ENCODE results near the gene FUNDC2. TPM values are rescaled to one million over a fixed set of nuclear protein-coding genes. Genes with fewer than 3 reads are reported as not detected.
"Not testable (repeated sequence)": the region's sequence is repeated elsewhere in the genome, so short reads cannot be mapped to it uniquely, and the experiment has no call there.

Gene FUNDC2
- total RNA-seq, 1 donor, result 61.5 TPM

DNA sequence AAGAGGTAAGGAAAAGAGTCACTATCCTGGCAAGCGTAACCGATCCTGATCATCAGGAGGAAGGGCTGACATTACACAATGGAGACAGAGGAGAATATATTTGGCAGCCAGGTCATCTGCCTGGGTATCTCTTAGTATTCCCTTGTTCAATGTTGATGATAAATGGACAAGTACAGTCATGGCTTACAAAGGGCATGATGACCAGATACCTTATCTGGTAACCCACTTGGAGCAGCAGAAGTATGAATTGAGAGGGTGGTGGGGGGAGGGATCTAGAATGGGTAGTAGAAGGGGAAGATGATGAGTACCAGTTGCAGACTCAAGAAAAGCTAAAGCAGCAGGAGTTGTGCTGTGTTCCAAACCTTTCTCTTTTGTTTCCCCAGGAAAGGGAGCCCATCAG, 21.5 kb upstream of the FUNDC2 start:
- H3K4me3 ChIP-seq (ENCODE audit: low read depth, low read length), result no peak overlapping the region
- DNase-seq (ENCODE audit: low read depth), result no peak
- TF ChIP-seq, protein P1, sequence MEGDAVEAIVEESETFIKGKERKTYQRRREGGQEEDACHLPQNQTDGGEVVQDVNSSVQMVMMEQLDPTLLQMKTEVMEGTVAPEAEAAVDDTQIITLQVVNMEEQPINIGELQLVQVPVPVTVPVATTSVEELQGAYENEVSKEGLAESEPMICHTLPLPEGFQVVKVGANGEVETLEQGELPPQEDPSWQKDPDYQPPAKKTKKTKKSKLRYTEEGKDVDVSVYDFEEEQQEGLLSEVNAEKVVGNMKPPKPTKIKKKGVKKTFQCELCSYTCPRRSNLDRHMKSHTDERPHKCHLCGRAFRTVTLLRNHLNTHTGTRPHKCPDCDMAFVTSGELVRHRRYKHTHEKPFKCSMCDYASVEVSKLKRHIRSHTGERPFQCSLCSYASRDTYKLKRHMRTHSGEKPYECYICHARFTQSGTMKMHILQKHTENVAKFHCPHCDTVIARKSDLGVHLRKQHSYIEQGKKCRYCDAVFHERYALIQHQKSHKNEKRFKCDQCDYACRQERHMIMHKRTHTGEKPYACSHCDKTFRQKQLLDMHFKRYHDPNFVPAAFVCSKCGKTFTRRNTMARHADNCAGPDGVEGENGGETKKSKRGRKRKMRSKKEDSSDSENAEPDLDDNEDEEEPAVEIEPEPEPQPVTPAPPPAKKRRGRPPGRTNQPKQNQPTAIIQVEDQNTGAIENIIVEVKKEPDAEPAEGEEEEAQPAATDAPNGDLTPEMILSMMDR (IDR thresholded peaks at IDR 0.05; ENCODE audit: insufficient read depth, low read length), result no peak

DNA sequence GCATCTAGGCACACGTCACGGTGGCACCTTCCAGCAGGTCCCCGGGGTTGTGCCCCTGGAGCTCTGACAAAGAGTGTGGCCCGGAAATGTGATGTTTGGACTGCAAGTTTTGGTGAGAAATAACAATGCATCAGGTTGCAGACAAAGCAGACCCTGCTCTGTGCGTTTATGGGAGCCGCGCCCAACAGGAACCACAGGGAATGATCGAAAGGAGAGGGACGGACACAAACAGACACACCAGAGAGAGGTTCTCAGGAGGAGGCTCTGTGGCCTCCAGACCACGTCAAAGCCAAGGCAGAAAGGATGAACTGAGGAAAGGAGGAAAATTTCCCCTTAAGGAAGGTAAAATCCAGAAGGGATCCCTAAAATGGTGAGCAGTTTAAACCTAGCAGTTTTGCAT, 20.3 kb upstream of the FUNDC2 start:
- not testable (repeated sequence) for DNase-seq (ENCODE audit: low read depth); H3K4me3 ChIP-seq (ENCODE audit: low read depth, low read length)

DNA sequence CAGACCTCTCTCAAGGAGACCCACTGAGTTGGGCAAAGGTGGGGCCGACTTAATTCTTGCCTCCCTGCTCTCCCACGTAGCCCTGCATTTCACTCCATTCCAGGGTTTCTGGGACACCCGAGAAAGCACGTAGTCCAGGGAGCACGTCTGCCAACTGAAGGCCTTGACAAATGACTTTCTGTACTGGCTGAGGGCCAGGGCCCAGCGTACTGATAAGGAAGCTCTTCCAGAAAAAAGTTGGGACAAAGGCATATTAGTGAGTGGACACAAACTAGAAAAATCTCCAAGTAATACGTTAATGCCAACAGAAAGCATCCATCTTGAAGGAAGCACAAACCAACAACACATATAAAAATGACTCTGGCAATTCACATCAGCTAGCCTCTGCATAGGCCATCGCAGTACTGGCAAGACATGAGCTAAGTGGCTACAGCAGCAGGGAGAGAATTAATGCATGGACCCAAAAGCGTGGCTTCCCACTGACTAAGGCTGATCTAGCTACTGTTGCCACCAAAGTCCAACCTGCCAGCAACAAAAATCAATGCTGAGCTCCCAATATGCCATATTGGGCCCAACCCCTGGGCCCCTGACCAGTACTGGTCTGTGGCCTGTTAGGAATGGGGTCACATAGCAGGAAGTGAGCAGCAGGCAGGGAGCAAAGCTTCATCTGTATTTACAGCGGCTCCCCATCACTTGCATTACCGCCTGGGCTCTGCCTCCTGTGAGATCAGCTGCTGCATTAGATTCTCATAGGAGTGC, 19.6 kb upstream of the FUNDC2 start:
- DNase-seq (ENCODE audit: low read depth), result peak; percentile 40
- not testable (repeated sequence) for H3K4me3 ChIP-seq (ENCODE audit: low read depth, low read length)

DNA sequence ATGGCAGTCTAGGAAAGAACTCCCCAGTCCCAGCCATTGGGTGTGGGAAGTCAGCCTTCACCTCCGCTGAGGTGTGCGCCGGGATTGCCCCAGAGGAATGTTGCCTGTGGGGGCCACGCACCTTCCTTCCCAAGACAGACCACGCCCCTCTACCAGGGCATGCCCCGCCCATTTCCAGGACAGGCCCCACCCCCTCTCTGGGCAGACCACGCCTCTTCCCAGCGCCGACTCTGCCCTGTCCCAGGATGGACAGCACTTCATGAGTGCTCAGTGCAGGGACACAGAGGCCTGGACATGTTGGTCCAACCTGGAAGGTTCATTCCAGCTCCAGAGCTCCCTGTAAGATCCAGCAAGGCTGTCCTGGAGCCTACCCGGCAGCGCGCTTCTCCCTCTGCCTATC, 18.1 kb upstream of the FUNDC2 start:
- not testable (repeated sequence) for H3K4me3 ChIP-seq (ENCODE audit: low read depth, low read length); DNase-seq (ENCODE audit: low read depth)

DNA sequence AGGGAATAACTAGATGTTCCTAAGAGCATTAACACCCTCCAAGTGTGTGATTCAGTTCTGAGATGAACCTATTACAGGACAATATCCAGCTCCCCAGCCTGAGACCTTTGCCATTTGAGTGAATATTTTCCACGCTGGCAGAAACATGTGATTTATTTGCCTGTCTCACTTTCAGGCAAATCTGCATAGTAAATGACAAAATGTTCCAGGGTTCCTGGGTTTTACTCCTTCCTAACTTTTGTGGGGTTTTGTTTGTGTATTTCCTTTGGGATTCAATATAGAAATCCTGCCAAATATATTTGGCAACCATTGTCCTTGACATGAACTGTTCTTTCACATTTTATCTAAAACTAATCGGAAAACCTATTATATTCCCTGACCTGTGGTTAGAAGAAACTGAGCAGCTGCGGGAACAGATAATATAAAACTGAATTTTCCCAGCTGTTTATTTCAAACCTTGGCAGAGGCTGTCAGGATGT, 16.6 kb upstream of the FUNDC2 start:
- TF ChIP-seq, protein P1 (IDR thresholded peaks at IDR 0.05; ENCODE audit: insufficient read depth, low read length), result no peak
- H3K4me3 ChIP-seq (ENCODE audit: low read depth, low read length), result no peak overlapping the region
- peak; percentile 77 for DNase-seq (ENCODE audit: low read depth)

DNA sequence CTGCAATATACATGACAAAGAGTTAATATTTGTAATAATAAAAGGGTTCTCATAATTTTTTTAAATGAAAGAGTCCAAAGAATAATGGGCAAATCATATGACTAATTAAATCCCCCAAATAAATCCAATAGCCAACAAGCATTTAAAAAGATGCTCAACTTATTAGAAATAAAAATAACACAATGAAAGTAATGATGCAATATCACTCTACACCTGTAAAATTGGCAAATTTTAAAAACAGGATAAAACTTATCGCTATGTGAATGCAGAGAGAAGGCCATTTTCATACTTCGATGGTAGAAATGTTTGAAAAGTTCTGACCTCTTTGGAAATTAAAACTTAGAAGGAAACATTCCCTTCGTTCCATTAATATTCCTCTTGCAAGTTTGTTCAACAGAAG, 6.1 kb upstream of the FUNDC2 start:
- DNase-seq (ENCODE audit: low read depth), result no peak
- TF ChIP-seq, protein P1 (IDR thresholded peaks at IDR 0.05; ENCODE audit: insufficient read depth, low read length), result no peak
- no peak overlapping the region for H3K4me3 ChIP-seq (ENCODE audit: low read depth, low read length)

DNA sequence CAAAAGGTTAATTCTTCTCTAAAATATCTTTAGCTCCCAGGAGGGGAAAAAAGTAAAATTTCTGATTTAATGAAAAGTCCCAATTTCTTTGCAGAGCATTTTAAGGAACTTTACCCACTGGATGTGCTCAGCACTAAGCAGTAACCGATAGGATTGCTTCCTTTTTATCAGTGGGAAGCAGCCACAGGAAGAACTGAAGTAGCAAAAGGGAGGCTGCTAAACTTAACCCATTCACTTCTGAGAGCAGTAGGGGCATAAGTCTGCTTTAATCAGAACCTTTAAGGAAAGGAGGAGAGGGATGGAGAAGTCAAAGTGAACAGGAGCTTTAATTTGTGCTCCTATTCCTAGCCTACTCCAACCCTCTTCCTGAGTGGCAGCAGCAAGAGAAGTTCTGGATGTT, 4.1 kb upstream of the FUNDC2 start, which contains the start of gene F8:
F8 (minus strand) TSS at position 139 of the 400 bp plus-strand sequence. CDS start 171 bp downstream, outside the sequence.
- TF ChIP-seq, protein P1 (IDR thresholded peaks at IDR 0.05; ENCODE audit: insufficient read depth, low read length), result no peak
- no peak within 1 kb of the TSS for H3K4me3 ChIP-seq (ENCODE audit: low read depth, low read length)
- DNase-seq (ENCODE audit: low read depth), result no peak

DNA sequence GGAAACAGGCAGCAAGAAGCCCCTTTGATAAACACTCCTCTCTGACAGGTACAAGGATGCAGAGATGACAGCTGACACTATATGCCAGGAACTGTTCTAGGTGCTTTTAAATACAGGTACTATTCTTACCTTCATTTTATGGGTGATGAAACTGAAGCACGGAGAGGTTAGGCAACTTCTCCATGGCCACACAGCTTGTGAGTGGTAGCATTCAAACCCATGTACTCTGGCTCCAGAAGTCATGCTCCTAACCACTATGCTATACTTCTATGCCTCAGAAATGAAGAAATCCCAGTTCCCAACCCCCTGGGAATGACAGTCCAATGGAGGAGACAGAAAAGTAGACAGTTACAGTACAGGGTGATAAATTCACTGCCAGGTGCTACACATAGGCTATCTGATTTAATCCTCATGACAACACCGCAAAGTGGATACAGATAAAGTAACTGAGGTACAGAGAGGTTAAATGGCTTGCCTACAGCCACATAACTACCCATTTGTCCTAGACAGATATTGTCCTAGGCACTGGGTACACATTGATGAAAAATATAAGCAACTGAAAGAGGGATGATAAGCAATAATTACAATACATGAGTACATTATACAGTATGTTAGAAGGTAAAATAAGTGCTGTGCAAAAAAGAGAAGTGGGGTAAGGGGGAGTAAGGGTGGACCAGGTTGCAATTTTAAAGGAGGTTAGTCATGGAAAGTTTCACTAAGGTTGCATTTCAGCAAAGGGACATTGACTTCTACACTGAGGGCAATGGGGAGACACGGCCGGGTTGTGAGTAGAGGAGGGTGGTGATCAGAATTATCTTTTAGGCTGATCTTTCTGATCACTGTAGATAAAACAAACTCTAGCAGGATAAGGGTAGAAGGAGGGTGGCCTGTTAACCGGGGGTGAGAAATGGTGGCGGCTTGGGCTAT, 2.5 kb upstream of the FUNDC2 start:
- TF ChIP-seq, protein P1 (IDR thresholded peaks at IDR 0.05; ENCODE audit: insufficient read depth, low read length), result no peak
- no peak for DNase-seq (ENCODE audit: low read depth)
- H3K4me3 ChIP-seq (ENCODE audit: low read depth, low read length), result no peak overlapping the region
